Caco-2 (cell line): Measurements from ENCODE around the gene CEPT1. TPM values are rescaled to one million over a fixed set of nuclear protein-coding genes. Genes with fewer than 3 reads are reported as not detected.

Source experiments
- BruUV-seq: library from RNA; stranded (reverse); fragments of 400-500 nt; replicated peaks from 2 replicates; lab custom pipeline; 2021; lab: Mats Ljungman, UMichigan
- CTCF ChIA-PET: fragments of 300-600 bp; sonication (Branson Sonifier 250); formaldehyde crosslinking; loops from one replicate; lab custom pipeline; 2022; ENCODE audit warnings: antibody characterized with exemption; lab: Charles Lee
- POLR2A ChIA-PET: fragments of 300-600 bp; sonication (Branson Sonifier 250); formaldehyde crosslinking; loops from one replicate; lab custom pipeline; 2022; ENCODE audit warnings: antibody characterized with exemption; lab: Charles Lee
- DNase-seq, 2 experiments: peaks; one replicate each; pipeline versions ENCODE4 v3.0.0 to v3.0.0-alpha.2; 2020 to 2022
- H3K27me3 ChIP-seq: replicated peaks from 2 replicates; pipeline ENCODE4 v1.6.0; 2011; ENCODE audit warnings: low read length; ENCODE audit not compliant: control insufficient read depth, insufficient read depth
- H3K36me3 ChIP-seq: 2 replicates; pipeline ENCODE4 v1.5.1; 2011; ENCODE audit warnings: low read length; ENCODE audit not compliant: control insufficient read depth, insufficient read depth
- H3K4me1 ChIP-seq: fragments of 250-450 bp; sonication (Bioruptor Pico); 2 replicates; pipeline ENCODE4 v1.5.1; 2020; ENCODE audit warnings: mild to moderate bottlenecking
- H3K4me3 ChIP-seq: 2 replicates; pipeline ENCODE4 v1.5.1; 2011; ENCODE audit warnings: low read depth, mild to moderate bottlenecking, control low read depth, low read length
- H3K9me3 ChIP-seq: fragments of 250-450 bp; sonication (Bioruptor Pico); 2 replicates; pipeline ENCODE4 v1.5.1; 2020; ENCODE audit warnings: mild to moderate bottlenecking, moderate library complexity
- H3K27ac Mint-ChIP-seq: one replicate; pipeline ENCODE4 v1.8.0; 2022; ENCODE audit warnings: mixed read lengths; ENCODE audit not compliant: unreplicated experiment
- H3K27me3 Mint-ChIP-seq: one replicate; pipeline ENCODE4 v1.8.0; 2022; ENCODE audit warnings: mixed read lengths; ENCODE audit not compliant: insufficient read depth, unreplicated experiment
- H3K36me3 Mint-ChIP-seq: one replicate; pipeline ENCODE4 v1.8.0; 2022; ENCODE audit warnings: mild to moderate bottlenecking, mixed read lengths; ENCODE audit not compliant: insufficient read depth, unreplicated experiment
- H3K4me1 Mint-ChIP-seq: one replicate; pipeline ENCODE4 v1.8.0; 2022; ENCODE audit warnings: low read depth, mixed read lengths; ENCODE audit not compliant: unreplicated experiment
- H3K4me3 Mint-ChIP-seq: one replicate; pipeline ENCODE4 v1.8.0; 2022; ENCODE audit warnings: mild to moderate bottlenecking, moderate library complexity, mixed read lengths; ENCODE audit not compliant: unreplicated experiment
- H3K9me3 Mint-ChIP-seq: one replicate; pipeline ENCODE4 v1.8.0; 2022; ENCODE audit warnings: mixed read lengths; ENCODE audit not compliant: unreplicated experiment
- CTCF ChIP-seq, 2 experiments: fragments of 200-600 bp in 1 of 2; IDR thresholded peaks; 1 replicate in 1 of 2; 2 replicates in 1 of 2; pipeline versions ENCODE4 v1.5.1 to v1.8.0; 2011 to 2022; ENCODE audit warnings: antibody characterized with exemption in 1 of 2, control low read depth in 1 of 2, inconsistent platforms in 1 of 2, low read depth in 1 of 2, low read length in 1 of 2, mild to moderate bottlenecking in 1 of 2, moderate library complexity in 1 of 2; ENCODE audit not compliant: insufficient read depth in 1 of 2, severe bottlenecking in 1 of 2, unreplicated experiment in 1 of 2
- intact Hi-C: fragments of 100-400 bp; cut with micrococcal nuclease; formaldehyde crosslinking; loops from one replicate; pipeline ENCODE4 v1.10.0; 2022; ENCODE audit not compliant: unreplicated experiment
- total RNA-seq: library from RNA; stranded (reverse); gene quantifications from 2 replicates; pipeline ENCODE4 v1.2.3, GENCODE V29; 2022

The CEPT1 gene
- total RNA-seq, 1 experiment from 2014 or later, result 17.3 TPM

- no peaks in the 10 kb centered on the region for H3K27me3 Mint-ChIP-seq
- intact Hi-C loops, result loop anchor here (5.0 kb wide), 1 partner anchor 126 kb away; no protein-coding TSS in a partner anchor
- CTCF ChIA-PET, result interaction anchor here (1.2 kb wide), 1 partner anchor 112 kb away, joined by 4 read pairs; no protein-coding TSS in a partner anchor
- no peak for DNase-seq
- no TSS peak for BruUV-seq
- Histone ChIP-seq H3K27me3 (no peaks in the 10 kb centered on the region), H3K9me3 (no peaks in the 10 kb centered on the region), H3K4me3 (no peak overlapping the region), H3K4me1 (peaks cover 13% of the 10 kb centered on the region), H3K36me3 (no peaks in the 10 kb centered on the region)
- no peak for TF ChIP-seq CTCF (IDR thresholded peaks at IDR 0.05; ENCODE audit: insufficient read depth in 1 of 2, low read depth in 1 of 2, low read length in 1 of 2, severe bottlenecking in 1 of 2, unreplicated experiment in 1 of 2)
- H3K36me3 Mint-ChIP-seq, result peaks cover 9% of the 10 kb centered on the region
- POLR2A ChIA-PET, result no interaction called here
- H3K9me3 Mint-ChIP-seq, result no peaks in the 10 kb centered on the region
- peaks cover 21% of the 10 kb centered on the region for H3K4me1 Mint-ChIP-seq
- H3K27ac Mint-ChIP-seq, result peak overlapping the region; percentile 45
- no peak overlapping the region for H3K4me3 Mint-ChIP-seq
These were observed 81.7 kb downstream of the CEPT1 start for GRCh38 chr1:111221633-111222291.

- no peak overlapping the region for H3K4me3 ChIP-seq
- H3K36me3 ChIP-seq, result no peaks in the 10 kb centered on the region
- TF ChIP-seq CTCF (IDR thresholded peaks at IDR 0.05; ENCODE audit: insufficient read depth in 1 of 2, low read depth in 1 of 2, low read length in 1 of 2, severe bottlenecking in 1 of 2, unreplicated experiment in 1 of 2), result peak; percentile 69 to 74
- peaks cover 18% of the 10 kb centered on the region for H3K4me1 Mint-ChIP-seq
- peak overlapping the region; percentile 21 for H3K27ac Mint-ChIP-seq
- peak; percentile 79 to 80 for DNase-seq
- peaks cover 13% of the 10 kb centered on the region for H3K4me1 ChIP-seq
- H3K4me3 Mint-ChIP-seq, result no peak overlapping the region
- no peaks in the 10 kb centered on the region for H3K9me3 Mint-ChIP-seq
- CTCF ChIA-PET, result interaction anchor here (0.5 to 1.3 kb wide), 4 partner anchors 38 to 180 kb away, joined by 3 to 13 read pairs (median 5); no protein-coding TSS in a partner anchor
- peaks cover 9% of the 10 kb centered on the region for H3K36me3 Mint-ChIP-seq
- H3K27me3 Mint-ChIP-seq, result no peaks in the 10 kb centered on the region
- POLR2A ChIA-PET, result no interaction called here
- no peaks in the 10 kb centered on the region for H3K27me3 ChIP-seq
- no peaks in the 10 kb centered on the region for H3K9me3 ChIP-seq
- no TSS peak for BruUV-seq
- intact Hi-C loops, result loop anchor here (1.0 to 5.0 kb wide), 3 partner anchors 112 to 178 kb away; no protein-coding TSS in a partner anchor
These were observed 82.5 kb downstream of the CEPT1 start for GRCh38 chr1:111222308-111223125.

GRCh38 chr1:111223126-111223685 is 83.2 kb downstream of the CEPT1 start:
- H3K4me3 ChIP-seq, result no peak overlapping the region
- Mint-ChIP-seq H3K4me3 (no peak overlapping the region), H3K36me3 (peaks cover 9% of the 10 kb centered on the region), H3K27me3 (no peaks in the 10 kb centered on the region), H3K4me1 (peaks cover 18% of the 10 kb centered on the region), H3K27ac (peak overlapping the region; percentile 21), H3K9me3 (no peaks in the 10 kb centered on the region)
- intact Hi-C loops, result loop anchor here (1.0 to 5.0 kb wide), 3 partner anchors 111 to 177 kb away; no protein-coding TSS in a partner anchor
- no peaks in the 10 kb centered on the region for H3K36me3 ChIP-seq
- H3K4me1 ChIP-seq, result peaks cover 15% of the 10 kb centered on the region
- ChIA-PET CTCF (interaction anchor here (0.9 to 1.3 kb wide), 3 partner anchors 110 to 179 kb away, joined by 3 to 13 read pairs (median 7); no protein-coding TSS in a partner anchor), POLR2A (no interaction called here)
- H3K9me3 ChIP-seq, result no peaks in the 10 kb centered on the region
- BruUV-seq, result no TSS peak
- no peaks in the 10 kb centered on the region for H3K27me3 ChIP-seq
- no peak for DNase-seq
- no peak for TF ChIP-seq CTCF (IDR thresholded peaks at IDR 0.05; ENCODE audit: insufficient read depth in 1 of 2, low read depth in 1 of 2, low read length in 1 of 2, severe bottlenecking in 1 of 2, unreplicated experiment in 1 of 2)
